PC-9 (cell line): ENCODE results near the gene YAF2. TPM values are rescaled to one million over a fixed set of nuclear protein-coding genes. Genes with fewer than 3 reads are reported as not detected.

ENCODE experiments used
- BruUV-seq: library from RNA; stranded (reverse); fragments of 400-500 nt; replicated peaks from 2 replicates; lab custom pipeline; 2021; lab: Mats Ljungman, UMichigan
- CTCF ChIA-PET: fragments of 300-600 bp; sonication (Branson Sonifier 250); formaldehyde crosslinking; loops from one replicate; lab custom pipeline; 2022; ENCODE audit warnings: antibody characterized with exemption; lab: Charles Lee
- POLR2A ChIA-PET: fragments of 300-600 bp; sonication (Branson Sonifier 250); formaldehyde crosslinking; loops from one replicate; lab custom pipeline; 2022; ENCODE audit warnings: antibody characterized with exemption; ENCODE audit not compliant: unreplicated experiment; lab: Charles Lee
- DNase-seq, 2 experiments: peaks; one replicate each; pipeline versions ENCODE4 v3.0.0 to v3.0.0-alpha.2; 2015 to 2022; ENCODE audit warnings: mixed read lengths in 1 of 2
- H2AFZ ChIP-seq: fragments of 200-600 bp; sonication (generic); 2 replicates; pipeline ENCODE4 v1.8.1; 2017; ENCODE audit warnings: antibody characterized with exemption
- H3F3A ChIP-seq: fragments of 200-600 bp; sonication (generic); 2 replicates; pipeline ENCODE4 v1.8.1; 2017; ENCODE audit warnings: antibody characterized with exemption, mild to moderate bottlenecking, low read depth; ENCODE audit not compliant: insufficient read depth
- H3K27ac ChIP-seq: fragments of 200-600 bp; sonication (generic); 2 replicates; pipeline ENCODE4 v1.6.1; 2016; ENCODE audit warnings: mixed run types
- H3K27me3 ChIP-seq: fragments of 200-600 bp; sonication (generic); 2 replicates; pipeline ENCODE4 v1.6.1; 2016; ENCODE audit warnings: low read depth, mixed run types; ENCODE audit not compliant: insufficient read depth
- H3K36me3 ChIP-seq: fragments of 200-600 bp; sonication (generic); 2 replicates; pipeline ENCODE4 v1.6.1; 2016; ENCODE audit warnings: low read depth, mixed run types
- H3K4me1 ChIP-seq: fragments of 200-600 bp; sonication (generic); replicated peaks from 2 replicates; pipeline ENCODE4 v1.6.1; 2016; ENCODE audit warnings: mixed run types; ENCODE audit not compliant: insufficient read depth
- H3K4me2 ChIP-seq: fragments of 200-600 bp; sonication (generic); 2 replicates; pipeline ENCODE4 v1.6.1; 2017; ENCODE audit warnings: mixed run types
- H3K4me3 ChIP-seq: fragments of 200-600 bp; sonication (generic); 2 replicates; pipeline ENCODE4 v1.6.1; 2016; ENCODE audit warnings: mixed run types
- H3K79me2 ChIP-seq: fragments of 200-600 bp; sonication (generic); 2 replicates; pipeline ENCODE4 v1.6.1; 2017; ENCODE audit warnings: low read depth, mixed run types
- H3K9me2 ChIP-seq: fragments of 200-600 bp; sonication (generic); 2 replicates; pipeline ENCODE4 v1.8.1; 2017; ENCODE audit warnings: mild to moderate bottlenecking; ENCODE audit not compliant: insufficient read depth
- H3K9me3 ChIP-seq: fragments of 200-600 bp; sonication (generic); 2 replicates; pipeline ENCODE4 v1.8.1; 2016; ENCODE audit warnings: low read depth; ENCODE audit not compliant: insufficient read depth
- H4K20me1 ChIP-seq: fragments of 200-600 bp; sonication (generic); 2 replicates; pipeline ENCODE4 v1.8.1; 2017; ENCODE audit not compliant: insufficient read depth
- CTCF ChIP-seq: fragments of 200-600 bp; sonication (generic); conservative IDR thresholded peaks from 2 replicates; pipeline ENCODE4 v1.6.1; 2017; ENCODE audit warnings: mixed run types, antibody characterized with exemption, mild to moderate bottlenecking, moderate library complexity
- EZH2 ChIP-seq: fragments of 200-600 bp; sonication (generic); IDR thresholded peaks from 2 replicates; pipeline ENCODE4 v1.8.0; 2017; ENCODE audit warnings: antibody characterized with exemption, low read depth
- intact Hi-C: fragments of 100-400 bp; cut with micrococcal nuclease; formaldehyde crosslinking; loops from one replicate; pipeline ENCODE4 v1.10.0; 2022; ENCODE audit not compliant: unreplicated experiment
- total RNA-seq: library from RNA; stranded (reverse); gene quantifications from 2 replicates; pipeline ENCODE4 v1.2.3, GENCODE V29; 2021

Gene YAF2
- total RNA-seq, 1 experiment from 2014 or later, result 11.6 TPM

GRCh38 chr12:42187799-42188198, 50.2 kb downstream of the YAF2 start:
- DNase-seq, result no peak
- Histone ChIP-seq H4K20me1 (0 out of 2 replicates have a peak, but pooled peaks cover 5% of the 10 kb centered on the region), H3K4me3 (no peak overlapping the region), H3K79me2 (no peaks in the 10 kb centered on the region; the same call in 1 of the 2 replicates), H3F3A (0 out of 2 replicates have a peak, but pooled peaks cover 5% of the 10 kb centered on the region), H3K27ac (no peak overlapping the region), H3K27me3 (no peaks in the 10 kb centered on the region), H3K9me2 (no peaks in the 10 kb centered on the region), H2AFZ (no peak overlapping the region), H3K4me1 (no peaks in the 10 kb centered on the region), H3K36me3 (no peaks in the 10 kb centered on the region), H3K4me2 (no peak overlapping the region), H3K9me3 (no peaks in the 10 kb centered on the region)
- TF ChIP-seq CTCF (no peak), EZH2 (no peak)
- no TSS peak for BruUV-seq
- ChIA-PET POLR2A (no interaction called here), CTCF (interaction anchor here (0.6 kb wide), 1 partner anchor 43 kb away, joined by 11 read pairs; no protein-coding TSS in a partner anchor)
- intact Hi-C loops, result loop anchor here (10.0 kb wide), 1 partner anchor 63 kb away; no protein-coding TSS in a partner anchor

- H3K79me2 ChIP-seq, result no peaks in the 10 kb centered on the region; the same call in 1 of the 2 replicates
- no peak overlapping the region for H3K4me3 ChIP-seq
- CTCF ChIA-PET, result interaction anchor here (0.6 kb wide), 1 partner anchor 22 kb away, joined by 4 read pairs; no protein-coding TSS in a partner anchor
- intact Hi-C loops, result loop anchor here (10.0 kb wide), 1 partner anchor 62 kb away; no protein-coding TSS in a partner anchor
- BruUV-seq, result no TSS peak
- H3K4me1 ChIP-seq, result no peaks in the 10 kb centered on the region
- POLR2A ChIA-PET, result no interaction called here
- no peaks in the 10 kb centered on the region for H3K36me3 ChIP-seq
- no peak overlapping the region for H2AFZ ChIP-seq
- TF ChIP-seq CTCF (no peak), EZH2 (no peak)
- no peaks in the 10 kb centered on the region for H3K9me3 ChIP-seq
- H3K9me2 ChIP-seq, result no peaks in the 10 kb centered on the region
- 0 out of 2 replicates have a peak, but pooled peaks cover 5% of the 10 kb centered on the region for H4K20me1 ChIP-seq
- 0 out of 2 replicates have a peak, but pooled peaks cover 5% of the 10 kb centered on the region for H3F3A ChIP-seq
- H3K27me3 ChIP-seq, result no peaks in the 10 kb centered on the region
- DNase-seq, result no peak
- H3K27ac ChIP-seq, result no peak overlapping the region
- no peak overlapping the region for H3K4me2 ChIP-seq
Measured at GRCh38 chr12:42186793-42187192, 51.3 kb downstream of the YAF2 start.

DNA sequence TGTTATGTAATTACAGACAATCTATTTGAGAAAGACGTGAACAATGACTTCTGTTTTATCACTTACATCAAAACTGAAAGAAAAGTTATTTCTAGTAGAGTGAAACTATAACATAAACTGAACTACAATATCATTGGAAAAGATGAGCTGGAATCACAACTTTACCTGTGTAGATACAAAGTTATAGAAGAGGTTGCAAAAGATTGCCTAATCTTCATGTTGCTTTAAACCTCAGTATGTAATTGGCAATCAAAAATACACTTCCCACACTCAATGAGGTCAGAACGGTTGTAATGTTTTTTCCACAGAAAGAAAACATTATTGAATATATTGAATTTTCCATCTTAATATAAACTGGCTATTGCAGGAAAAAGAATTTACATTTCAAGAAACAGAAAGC, 55.7 kb downstream of the YAF2 start:
- H3K4me2 ChIP-seq, result no peak overlapping the region
- no peak overlapping the region for H3K27ac ChIP-seq
- ChIA-PET POLR2A (no interaction called here), CTCF (no interaction called here)
- DNase-seq, result no peak
- no peak for TF ChIP-seq EZH2
- TF ChIP-seq CTCF, result no peak
- H3K4me1 ChIP-seq, result no peaks in the 10 kb centered on the region
- H3F3A ChIP-seq, result no peaks in the 10 kb centered on the region
- H3K9me2 ChIP-seq, result no peaks in the 10 kb centered on the region
- H2AFZ ChIP-seq, result no peak overlapping the region
- H3K4me3 ChIP-seq, result no peak overlapping the region
- no peaks in the 10 kb centered on the region for H3K9me3 ChIP-seq
- H3K27me3 ChIP-seq, result no peaks in the 10 kb centered on the region
- no TSS peak for BruUV-seq
- no peaks in the 10 kb centered on the region for H3K79me2 ChIP-seq
- intact Hi-C loops, result loop anchor here (10.0 kb wide), 1 partner anchor 58 kb away; no protein-coding TSS in a partner anchor
- no peaks in the 10 kb centered on the region for H3K36me3 ChIP-seq
- H4K20me1 ChIP-seq, result no peaks in the 10 kb centered on the region
